Kidney (tissue), 14 donors: ENCODE data around the gene C2CD3. TPM values are rescaled to one million over a fixed set of nuclear protein-coding genes. Genes with fewer than 3 reads are reported as not detected.
A peak's percentile ranks its signal among the peaks of the same experiment; 100 is the strongest.

Experiments
- DNase-seq, 5 donors: peaks; one replicate each; pipeline ENCODE4 v3.0.0-alpha.2; 2013 to 2020
- FAIRE-seq: peaks from 2 replicates; lab custom pipeline; 2012; peaks lifted over from hg19 to GRCh38; lab: Jason Lieb, UNC
- H3K27ac ChIP-seq, 2 donors: one replicate each; pipeline ENCODE4 v1.7.0; 2013; ENCODE audit warnings: low read depth in 2 of 2, low read length in 2 of 2, inconsistent platforms in 1 of 2
- H3K27me3 ChIP-seq: one replicate; pipeline ENCODE4 v1.7.1; 2013; ENCODE audit warnings: low read length, inconsistent platforms; ENCODE audit not compliant: control insufficient read depth, insufficient read depth
- H3K36me3 ChIP-seq, 3 donors: one replicate each; pipeline versions ENCODE4 v1.7.0 to v1.7.1; 2013; ENCODE audit warnings: low read length in 3 of 3, control low read depth in 1 of 3, inconsistent platforms in 1 of 3; ENCODE audit not compliant: insufficient read depth in 3 of 3, control insufficient read depth in 2 of 3
- H3K4me1 ChIP-seq, 3 donors: one replicate each; pipeline versions ENCODE4 v1.7.0 to v1.7.1; 2013; ENCODE audit warnings: low read length in 3 of 3, inconsistent platforms in 1 of 3, low read depth in 1 of 3; ENCODE audit not compliant: control insufficient read depth in 2 of 3, insufficient read depth in 2 of 3
- H3K4me3 ChIP-seq, 3 donors: one replicate each; pipeline versions ENCODE4 v1.7.0 to v1.8.1; 2013; ENCODE audit warnings: low read length in 3 of 3, control low read depth in 1 of 3, inconsistent platforms in 1 of 3
- H3K9ac ChIP-seq, 3 donors: one replicate each; pipeline versions ENCODE4 v1.7.0 to v1.7.1; 2013; ENCODE audit warnings: low read length in 3 of 3, control low read depth in 1 of 3, inconsistent platforms in 1 of 3
- H3K9me3 ChIP-seq, 3 donors: one replicate each; pipeline versions ENCODE4 v1.7.0 to v1.7.1; 2013; ENCODE audit warnings: low read length in 3 of 3, control low read depth in 1 of 3, inconsistent platforms in 1 of 3; ENCODE audit not compliant: control insufficient read depth in 2 of 3, insufficient read depth in 1 of 3
- CTCF ChIP-seq: IDR thresholded peaks from 3 replicates; pipeline ENCODE4 v1.5.1; 2012; ENCODE audit warnings: mild to moderate bottlenecking, moderate library complexity, borderline replicate concordance; ENCODE audit not compliant: insufficient read depth; ENCODE audit errors: extremely low read depth
- intact Hi-C: fragments of 100-400 bp; cut with DNase I; formaldehyde crosslinking; loops from one replicate; pipeline ENCODE4 v1.11.1; 2022
- polyA plus RNA-seq: library from polyadenylated mRNA; stranded (reverse); fragments of 350-450 nt; fragmentation: Illumina TruSeq; extraction: RNeasy Lipid Tissue Mini Kit (QIAGEN cat#74804); gene quantifications from one replicate; pipeline ENCODE4 v1.2.3, GENCODE V29; 2014; ENCODE audit warnings: low read depth, low replicate concordance; ENCODE audit not compliant: insufficient read depth
- total RNA-seq: library from RNA; stranded (reverse); fragmentation: NEBNext Ultra II Directional; extraction: Animal tissue kit (Norgen Biotek cat#: 25700); gene quantifications from one replicate; pipeline ENCODE4 v1.2.1, GENCODE V29; 2021
- donor health status: control.
- donor health status: control.
- donor health status: control.
- donor health status: control.
- donor health status: control.
- donor health status: DM: yes; HTN: yes; CAD: no.
- donor health status: Normal renal cell carcinoma (clear cell type).

C2CD3 gene
- total and polyA plus RNA-seq, 2 donors from 2014 or later, result 5.6 to 28.7 TPM

- Histone ChIP-seq H3K27ac (no peak overlapping the region), H3K27me3 (no peaks in the 10 kb centered on the region), H3K4me1 (peaks cover 0 to 2% (median 0%) of the 10 kb centered on the region in 3 donors), H3K9me3 (no peaks in the 10 kb centered on the region), H3K9ac (no peak overlapping the region), H3K4me3 (no peak overlapping the region), H3K36me3 (peaks cover 0 to 6% (median 4%) of the 10 kb centered on the region in 3 donors)
- DNase-seq (no peak), FAIRE-seq (no peak)
- intact Hi-C loops, result no loop called here
- no peak for TF ChIP-seq CTCF
These were observed 168.9 kb downstream of the C2CD3 start for GRCh38 chr11:74001822-74002286.

- DNase-seq (no peak), FAIRE-seq (no peak)
- H3K36me3 ChIP-seq, result peaks cover 0 to 6% (median 4%) of the 10 kb centered on the region in 3 donors
- no peaks in the 10 kb centered on the region for H3K27me3 ChIP-seq
- H3K4me3 ChIP-seq, result no peak overlapping the region
- no peak for TF ChIP-seq CTCF
- intact Hi-C loops, result no loop called here
- H3K4me1 ChIP-seq, result no peaks in the 10 kb centered on the region
- no peak overlapping the region for H3K9ac ChIP-seq
- no peaks in the 10 kb centered on the region for H3K9me3 ChIP-seq
- H3K27ac ChIP-seq, result no peak overlapping the region
These were observed 170.3 kb downstream of the C2CD3 start for GRCh38 chr11:74000307-74001133.

GRCh38 chr11:73999581-74000306 is 171.1 kb downstream of the C2CD3 start:
- Histone ChIP-seq H3K36me3 (peaks cover 0 to 6% (median 4%) of the 10 kb centered on the region in 3 donors), H3K4me3 (no peak overlapping the region), H3K9ac (no peak overlapping the region), H3K27me3 (no peaks in the 10 kb centered on the region), H3K27ac (no peak overlapping the region), H3K9me3 (no peaks in the 10 kb centered on the region), H3K4me1 (no peaks in the 10 kb centered on the region)
- DNase-seq (peak in 3 of 5 donors; percentile 13 to 30 (median 19)), FAIRE-seq (no peak)
- TF ChIP-seq CTCF, result no peak
- intact Hi-C loops, result no loop called here
